GM19043 (cell line): ENCODE measurements around the gene CALU.

Experiments
- ATAC-seq: cut with Tn5 transposase; IDR thresholded peaks from one replicate; pipeline ENCODE4 v1.9.1; 2021; ENCODE audit warnings: low read depth; ENCODE audit not compliant: unreplicated experiment

The CALU gene

DNA sequence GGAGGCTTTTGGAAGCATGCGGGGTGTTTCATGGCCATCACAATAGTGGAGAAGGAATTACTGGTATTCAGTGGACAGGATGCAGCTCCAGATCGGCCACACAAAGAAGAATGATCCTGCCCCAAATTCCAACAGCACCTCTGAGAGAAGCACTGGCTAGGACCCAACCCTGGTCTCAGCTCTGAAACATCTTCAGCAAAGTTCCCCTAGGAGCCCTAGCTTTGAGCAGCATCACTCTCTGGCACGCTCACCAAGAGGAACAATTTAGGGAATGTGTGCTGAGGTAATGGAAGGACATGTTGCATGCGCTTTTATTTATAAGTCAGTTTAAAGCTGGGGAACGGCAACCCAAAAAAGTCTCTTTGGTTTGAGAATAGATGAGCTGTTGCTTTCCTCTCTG, 42.0 kb downstream of the CALU start:
- no peak for ATAC-seq

DNA sequence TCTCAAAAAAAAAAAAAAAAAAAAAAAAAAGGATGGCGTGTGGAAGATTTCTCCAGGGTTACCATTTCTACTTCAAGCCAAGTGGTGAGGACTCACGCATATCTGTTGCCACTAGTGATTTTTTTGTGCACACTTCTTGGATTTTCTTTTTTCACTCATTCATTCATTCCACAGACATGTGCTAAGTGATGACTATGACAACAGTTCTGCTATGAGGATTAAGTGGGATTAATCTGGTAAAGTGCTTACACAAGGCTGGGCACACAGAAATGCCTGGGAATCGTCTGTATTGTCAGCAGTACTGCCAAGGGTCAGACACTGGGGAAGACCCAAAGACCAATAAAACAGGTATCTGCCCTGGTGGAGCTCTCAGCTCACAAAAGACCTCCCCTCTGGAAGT, 42.7 kb downstream of the CALU start:
- ATAC-seq = no peak

DNA sequence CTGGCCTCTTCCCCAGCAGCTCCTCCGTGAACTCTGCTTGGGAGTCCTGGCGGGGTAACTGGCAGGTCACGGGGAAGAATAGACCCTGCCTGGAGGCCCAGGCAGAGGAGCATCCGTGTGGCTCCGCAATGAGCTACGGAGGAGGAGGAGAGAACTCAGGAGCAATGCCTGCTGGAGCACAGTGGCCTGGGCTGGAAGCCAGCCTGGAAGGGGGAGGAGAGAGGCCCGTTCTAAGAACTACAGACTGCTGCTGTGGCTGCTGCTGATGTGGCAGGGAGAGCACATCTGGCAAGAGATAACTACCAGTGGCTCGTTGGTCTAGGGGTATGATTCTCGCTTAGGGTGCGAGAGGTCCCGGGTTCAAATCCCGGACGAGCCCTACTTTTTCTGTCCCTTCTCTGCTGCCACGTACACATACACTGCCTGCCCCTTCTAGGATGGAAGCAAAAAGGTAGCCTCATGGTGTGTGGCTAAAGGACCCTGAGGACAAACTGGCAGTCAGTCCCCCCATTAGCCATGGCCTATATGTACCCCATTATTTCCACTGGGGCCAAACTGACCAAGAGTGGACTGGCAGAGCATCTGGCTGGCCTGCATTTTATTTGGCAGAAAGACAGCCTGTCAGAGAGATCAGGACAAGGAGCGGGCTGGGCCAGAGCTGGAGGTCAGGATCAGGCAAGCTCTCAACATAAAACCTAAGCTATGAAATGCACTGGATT, 44.1 kb downstream of the CALU start:
- ATAC-seq = no peak

DNA sequence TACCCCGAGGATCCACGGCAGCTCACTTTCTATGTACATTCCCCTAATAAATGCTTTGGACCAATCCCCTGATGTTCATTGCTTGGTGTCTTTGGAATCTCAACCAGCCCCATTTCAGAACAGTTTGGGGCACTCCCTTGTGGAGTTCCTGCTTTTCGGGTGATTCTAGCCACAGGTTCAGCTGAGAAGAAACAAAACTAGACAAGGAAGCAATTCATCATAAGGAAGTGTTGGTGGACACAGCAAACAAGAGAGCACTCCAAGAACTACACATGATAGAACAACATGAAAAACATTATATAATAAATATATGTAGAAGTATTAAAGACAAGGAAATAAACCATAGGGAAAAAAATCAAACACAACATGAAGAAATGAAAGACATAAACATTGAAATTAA, 46.6 kb downstream of the CALU start:
- no peak for ATAC-seq

GRCh38 chr7:128788446-128789412, 49.6 kb downstream of the CALU start:
- ATAC-seq = no peak

GRCh38 chr7:128790315-128791041, 51.3 kb downstream of the CALU start:
- ATAC-seq = no peak

- peak; percentile 84 for ATAC-seq
Observed at GRCh38 chr7:128791121-128791971, 52.2 kb downstream of the CALU start, which contains the start of gene CCDC136. Gene CCDC136 (plus strand): TSS chr7:128791968. CDS start chr7:128792412, 444 bp downstream.

DNA sequence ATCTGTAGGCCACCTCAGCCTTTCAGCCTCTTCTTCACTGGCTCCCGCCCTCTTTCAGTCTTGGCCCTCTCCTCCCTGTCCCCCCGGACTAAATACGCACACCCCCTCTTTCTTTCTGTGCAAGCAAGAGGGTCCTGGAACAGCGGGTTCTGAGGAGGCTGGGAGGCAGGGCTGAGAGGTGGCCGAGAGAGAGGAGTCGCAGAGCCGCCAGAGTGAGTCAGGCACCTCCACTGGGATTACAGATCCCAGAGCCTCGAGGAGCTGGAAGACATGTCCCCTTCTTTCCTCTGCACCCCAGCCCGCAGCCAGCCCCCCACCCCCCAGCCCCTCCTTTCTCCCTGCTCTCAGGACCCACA, 52.8 kb downstream of the CALU start:
- ATAC-seq = no peak

DNA sequence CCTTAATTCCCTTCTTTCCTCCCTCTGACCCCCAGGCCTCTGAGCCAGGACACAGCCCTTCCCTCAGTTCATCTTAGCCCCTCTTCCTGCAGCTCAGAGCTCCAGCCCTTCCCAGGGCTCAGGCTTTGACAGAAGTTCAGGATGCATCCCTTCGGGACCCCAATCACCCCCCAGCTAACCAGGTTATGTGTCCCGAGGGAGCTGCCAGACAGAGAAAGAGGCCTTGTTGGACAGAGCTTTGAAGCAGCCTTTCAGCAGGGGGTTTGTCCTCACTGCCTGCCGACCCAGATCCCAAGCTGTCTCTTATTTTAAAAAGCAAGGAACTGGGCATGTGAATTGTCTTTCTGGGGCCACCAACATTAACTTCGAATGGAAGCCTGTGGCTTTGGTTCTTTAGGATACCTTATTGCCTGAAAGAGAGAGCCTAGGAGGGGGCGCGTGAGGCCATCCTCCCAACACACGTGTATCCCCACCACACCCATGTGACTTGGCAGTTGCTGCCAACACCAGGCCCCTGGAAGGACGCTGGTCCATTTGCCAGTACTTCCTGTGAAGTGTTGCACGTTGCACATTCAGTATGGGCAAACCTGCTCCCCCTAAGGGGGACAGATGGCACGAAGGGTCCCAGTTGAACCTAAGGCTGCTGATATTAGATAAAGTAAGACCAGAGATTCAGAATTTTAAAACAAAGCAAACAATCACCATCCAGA, 53.5 kb downstream of the CALU start:
- ATAC-seq = no peak

DNA sequence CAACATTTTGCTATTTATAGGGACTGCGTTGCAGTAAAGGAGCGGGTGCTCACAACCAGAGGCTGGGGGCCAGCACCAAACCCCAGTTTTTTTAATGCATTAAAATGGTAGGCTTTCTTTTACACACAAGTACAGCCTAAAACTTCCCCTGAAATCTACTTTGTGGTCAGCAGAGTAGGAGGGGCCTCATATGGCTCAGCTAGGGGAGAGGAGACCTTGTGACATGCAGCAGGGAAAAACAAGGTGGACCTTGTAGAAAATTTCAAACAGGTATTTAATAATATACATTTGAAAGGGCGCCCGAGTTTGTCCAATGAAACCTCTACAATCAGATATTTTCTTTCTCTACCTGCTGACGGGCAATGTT, 54.0 kb downstream of the CALU start:
- ATAC-seq = no peak

DNA sequence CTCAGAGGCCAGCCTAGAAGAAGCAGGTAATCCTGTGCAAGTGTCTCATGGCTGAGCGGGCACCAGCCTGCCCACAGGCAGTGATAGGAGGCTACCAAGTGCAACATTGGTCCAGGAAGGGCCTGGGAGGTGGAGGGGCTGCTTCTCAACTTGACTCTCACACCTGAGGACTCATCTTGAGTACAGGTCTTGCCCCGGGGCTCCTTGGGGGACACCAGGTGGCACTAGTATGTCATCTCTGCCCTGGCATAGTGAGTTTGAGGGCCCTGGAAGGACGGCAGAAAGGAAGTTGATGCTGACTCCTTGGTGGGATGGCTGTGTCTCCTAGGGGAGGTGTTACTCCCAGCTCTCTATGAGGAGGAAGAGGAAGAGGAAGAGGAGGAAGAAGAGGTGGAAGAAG, 54.9 kb downstream of the CALU start:
- ATAC-seq = no peak

- ATAC-seq = no peak
Observed at GRCh38 chr7:128794436-128794835, 55.3 kb downstream of the CALU start.

- ATAC-seq = no peak
Observed at GRCh38 chr7:128795129-128795528, 56.0 kb downstream of the CALU start.

GRCh38 chr7:128796327-128796726, 57.2 kb downstream of the CALU start:
- ATAC-seq = no peak

- ATAC-seq = no peak
Observed at GRCh38 chr7:128799451-128799850, 60.3 kb downstream of the CALU start.

DNA sequence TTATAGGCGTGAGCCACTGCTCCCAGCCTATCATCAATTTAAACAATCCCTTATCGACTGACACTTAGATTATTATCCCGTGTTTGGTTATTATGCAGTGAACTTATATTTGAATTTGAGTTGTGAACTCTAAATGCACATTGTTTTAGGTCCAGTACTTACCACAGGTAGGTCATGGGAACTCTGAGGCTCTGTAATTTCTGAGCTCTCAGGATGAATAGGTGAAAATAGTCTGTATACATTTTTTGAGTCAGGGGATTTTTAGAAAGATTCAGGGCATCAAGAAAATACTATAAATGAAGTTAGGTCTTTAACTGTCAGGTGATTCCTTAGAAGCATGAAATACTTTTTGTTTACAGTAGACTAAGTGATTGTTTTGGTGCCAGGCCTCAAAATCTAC, 61.4 kb downstream of the CALU start:
- no peak for ATAC-seq

GRCh38 chr7:128801003-128801402, 61.8 kb downstream of the CALU start:
- no peak for ATAC-seq

GRCh38 chr7:128801667-128802418, 62.7 kb downstream of the CALU start:
- ATAC-seq = no peak

GRCh38 chr7:128804484-128804883, 65.3 kb downstream of the CALU start:
- ATAC-seq = no peak
